ACHN (cell line): ENCODE results near the gene ABHD8.
"Not testable (repeated sequence)": the region's sequence is repeated elsewhere in the genome, so short reads cannot be mapped to it uniquely, and the experiment has no call there.

Source experiments
- DNase-seq: peaks from one replicate; pipeline ENCODE4 v3.0.0-alpha.2; 2015
- in situ Hi-C: cut with HindIII; loops from 2 replicates; pipeline ENCODE4 v1.10.0; 2017; ENCODE audit warnings: low sequenced_read_pairs, low pct_ligation_motif_present, low pct_unique_long_range_greater_than_20kb

ABHD8 gene

GRCh38 chr19:17281391-17282304 lies 21.6 kb downstream of the ABHD8 start, which contains the start of gene ANKLE1:
Gene ANKLE1 (plus strand): TSS chr19:17281901. CDS start chr19:17281921, 20 bp downstream.
- DNase-seq = peak; percentile 57
- in situ Hi-C loops = no loop called here

- no peak for DNase-seq
- in situ Hi-C loops = no loop called here
Measured at GRCh38 chr19:17279436-17279835, 23.8 kb downstream of the ABHD8 start.

GRCh38 chr19:17275441-17276175 lies 27.6 kb downstream of the ABHD8 start:
- in situ Hi-C loops = no loop called here
- DNase-seq = no peak

- DNase-seq, in situ Hi-C loops: not testable (repeated sequence)
Measured at GRCh38 chr19:17274892-17275291, 28.3 kb downstream of the ABHD8 start.

- no peak for DNase-seq
- in situ Hi-C loops = no loop called here
Measured at GRCh38 chr19:17268754-17269153, 34.5 kb downstream of the ABHD8 start.

GRCh38 chr19:17266975-17267788 lies 36.0 kb downstream of the ABHD8 start, which contains the start of gene BABAM1:
Gene BABAM1 (plus strand): TSS chr19:17267443. CDS start chr19:17268807, 1,364 bp downstream.
- peak; percentile 96 for DNase-seq
- in situ Hi-C loops = no loop called here

- no peak for DNase-seq
- in situ Hi-C loops = no loop called here
Measured at GRCh38 chr19:17266589-17266974, 36.6 kb downstream of the ABHD8 start.

- DNase-seq = no peak
- in situ Hi-C loops = no loop called here
Measured at GRCh38 chr19:17266026-17266425, 37.2 kb downstream of the ABHD8 start.

GRCh38 chr19:17264641-17264979 lies 38.6 kb downstream of the ABHD8 start, which contains the start of gene USHBP1:
Gene USHBP1 (minus strand): TSS chr19:17264745. CDS start chr19:17264299, 446 bp downstream.
- in situ Hi-C loops = no loop called here
- no peak for DNase-seq

- in situ Hi-C loops = no loop called here
- no peak for DNase-seq
Measured at GRCh38 chr19:17263712-17264640, 39.2 kb downstream of the ABHD8 start.

- DNase-seq = no peak
- in situ Hi-C loops = no loop called here
Measured at GRCh38 chr19:17262557-17262956, 40.7 kb downstream of the ABHD8 start.

- in situ Hi-C loops = no loop called here
- peak; percentile 81 for DNase-seq
Measured at GRCh38 chr19:17260842-17261325, 42.3 kb downstream of the ABHD8 start.

GRCh38 chr19:17259934-17260333 lies 43.3 kb downstream of the ABHD8 start:
- in situ Hi-C loops = no loop called here
- no peak for DNase-seq

GRCh38 chr19:17259118-17259780 lies 44.0 kb downstream of the ABHD8 start:
- no peak for DNase-seq
- in situ Hi-C loops = no loop called here

GRCh38 chr19:17256130-17256529 lies 47.1 kb downstream of the ABHD8 start:
- no peak for DNase-seq
- in situ Hi-C loops = no loop called here

GRCh38 chr19:17255150-17255621 lies 48.0 kb downstream of the ABHD8 start:
- in situ Hi-C loops = no loop called here
- no peak for DNase-seq

- in situ Hi-C loops = no loop called here
- DNase-seq = no peak
Measured at GRCh38 chr19:17254636-17255035, 48.6 kb downstream of the ABHD8 start.
